Fibroblast of mammary gland (primary cell): ENCODE data around the gene LRRC3.

Experiments
- DNase-seq: peaks from one replicate; pipeline ENCODE4 v3.0.0-alpha.2; 2010; ENCODE audit warnings: low read depth
- H3K4me3 ChIP-seq: 2 replicates; pipeline ENCODE4 v1.5.1; 2011; ENCODE audit warnings: low read depth, mild to moderate bottlenecking, low read length, moderate library complexity; ENCODE audit not compliant: control insufficient read depth
- CTCF ChIP-seq: conservative IDR thresholded peaks from 2 replicates; pipeline ENCODE4 v1.5.1; 2011; ENCODE audit warnings: low read depth, low read length, inconsistent platforms; ENCODE audit not compliant: control insufficient read depth, insufficient read depth

LRRC3 gene

DNA sequence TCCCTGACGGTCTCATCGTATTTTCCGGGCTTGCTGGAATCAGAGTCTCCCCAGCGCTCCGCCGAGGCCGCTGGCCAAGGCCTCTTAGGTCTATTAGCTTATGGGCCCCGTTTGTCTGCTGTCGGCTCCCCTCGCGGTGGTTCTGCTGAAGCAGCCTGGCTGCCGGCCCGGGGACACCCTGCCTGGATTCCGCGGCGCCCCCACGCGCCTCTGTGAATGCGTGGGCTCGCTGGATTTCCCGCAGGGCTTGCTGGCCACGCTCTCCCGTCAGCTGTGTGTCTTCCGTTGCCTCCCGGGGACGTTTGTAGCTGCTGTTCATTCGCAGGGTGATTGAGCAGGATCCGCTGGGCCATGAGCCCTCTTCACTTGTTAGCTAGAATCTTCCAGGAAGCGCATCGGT is 8.4 kb downstream of the LRRC3 start:
- no peak for DNase-seq
- no peak for TF ChIP-seq CTCF
- no peak overlapping the region for H3K4me3 ChIP-seq

GRCh38 chr21:44464351-44464750 is 9.0 kb downstream of the LRRC3 start:
- no peak for TF ChIP-seq CTCF
- DNase-seq: no peak
- no peak overlapping the region for H3K4me3 ChIP-seq

DNA sequence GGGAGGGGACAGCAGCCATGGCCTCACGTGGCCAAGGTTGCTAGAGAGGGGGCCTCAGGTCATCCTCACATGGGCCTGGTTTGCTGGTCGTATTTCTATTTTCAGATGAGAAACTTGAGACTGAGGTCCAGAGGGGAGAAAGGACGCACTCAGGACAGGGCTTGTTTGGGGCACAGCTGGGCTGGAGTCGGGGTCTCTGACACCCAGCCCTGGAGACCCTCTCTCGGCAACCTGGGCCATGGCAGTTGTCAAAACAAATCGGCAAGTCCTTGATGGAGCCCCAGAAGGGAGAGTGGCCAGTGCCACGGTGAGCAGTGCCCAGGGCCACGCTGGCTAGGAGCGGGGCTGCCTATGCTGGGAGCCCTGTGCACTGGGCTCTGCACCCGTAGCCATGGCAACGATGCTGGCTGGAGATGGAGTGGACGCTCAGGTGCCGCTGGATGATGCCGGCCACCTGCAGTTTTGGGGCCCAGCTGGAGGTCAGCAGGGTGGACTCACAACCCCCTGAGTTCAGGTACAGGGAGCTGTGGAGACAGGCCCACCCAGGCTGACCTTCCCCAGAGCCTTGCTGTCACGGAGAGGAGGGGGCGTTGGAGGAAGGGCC is 11.1 kb downstream of the LRRC3 start:
- no peak for DNase-seq
- H3K4me3 ChIP-seq: no peak overlapping the region
- TF ChIP-seq CTCF: no peak

GRCh38 chr21:44466996-44467858 is 11.9 kb downstream of the LRRC3 start:
- DNase-seq: no peak
- no peak for TF ChIP-seq CTCF
- no peak overlapping the region for H3K4me3 ChIP-seq

GRCh38 chr21:44467859-44468195 is 12.5 kb downstream of the LRRC3 start:
- no peak for DNase-seq
- H3K4me3 ChIP-seq: no peak overlapping the region
- no peak for TF ChIP-seq CTCF

GRCh38 chr21:44471341-44471740 is 16.0 kb downstream of the LRRC3 start:
- TF ChIP-seq CTCF: no peak
- DNase-seq: no peak
- H3K4me3 ChIP-seq: no peak overlapping the region
